Kidney capillary endothelial cell (primary cell): ENCODE measurements around the gene PITRM1.

Source experiments
- DNase-seq: peaks from one replicate; pipeline ENCODE4 v3.0.0-alpha.2; 2018; ENCODE audit warnings: low spot score

Gene PITRM1

GRCh38 chr10:3166496-3167290 lies 5.9 kb downstream of the PITRM1 start:
- no peak for DNase-seq

GRCh38 chr10:3165196-3165595 lies 7.4 kb downstream of the PITRM1 start:
- DNase-seq: no peak

GRCh38 chr10:3163879-3164278 lies 8.7 kb downstream of the PITRM1 start:
- DNase-seq: no peak

DNA sequence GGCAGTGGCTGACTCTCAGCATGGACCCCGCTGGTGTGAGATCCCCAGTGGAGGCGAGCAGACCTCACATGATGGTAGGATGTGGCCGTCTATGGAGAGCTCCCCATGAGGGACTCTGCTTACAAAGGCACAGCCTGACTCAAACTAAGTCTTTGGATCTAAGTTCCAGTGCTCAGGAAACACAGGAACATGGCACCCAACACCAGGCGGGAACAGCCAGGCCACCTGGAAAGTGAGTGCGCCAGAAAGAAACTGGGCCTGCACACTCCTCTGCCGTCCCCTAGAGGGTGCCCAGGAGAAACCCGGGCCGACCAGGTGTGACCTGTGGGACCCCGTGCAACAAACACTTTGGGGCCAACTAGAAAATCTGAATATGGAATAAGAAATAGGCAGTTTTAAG lies 10.0 kb downstream of the PITRM1 start:
- no peak for DNase-seq

DNA sequence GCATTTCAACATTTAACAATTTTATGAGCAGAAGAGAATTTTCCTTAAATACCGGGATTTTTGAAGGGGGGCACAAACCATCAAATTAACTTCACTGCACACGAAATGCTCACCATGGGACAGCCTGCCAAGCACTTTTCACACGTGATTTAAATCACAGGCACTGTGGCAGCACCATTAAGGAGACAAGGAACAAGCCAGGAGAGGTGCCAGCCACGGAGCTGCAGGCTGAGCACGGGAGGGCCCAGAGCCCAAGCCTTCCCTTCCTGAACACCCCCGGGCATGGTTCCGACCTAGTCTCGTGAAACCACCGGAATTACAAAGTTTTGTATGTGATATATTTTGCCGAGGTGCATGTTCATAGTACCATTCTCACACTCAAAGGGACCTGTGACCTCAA lies 13.4 kb downstream of the PITRM1 start:
- DNase-seq: no peak

DNA sequence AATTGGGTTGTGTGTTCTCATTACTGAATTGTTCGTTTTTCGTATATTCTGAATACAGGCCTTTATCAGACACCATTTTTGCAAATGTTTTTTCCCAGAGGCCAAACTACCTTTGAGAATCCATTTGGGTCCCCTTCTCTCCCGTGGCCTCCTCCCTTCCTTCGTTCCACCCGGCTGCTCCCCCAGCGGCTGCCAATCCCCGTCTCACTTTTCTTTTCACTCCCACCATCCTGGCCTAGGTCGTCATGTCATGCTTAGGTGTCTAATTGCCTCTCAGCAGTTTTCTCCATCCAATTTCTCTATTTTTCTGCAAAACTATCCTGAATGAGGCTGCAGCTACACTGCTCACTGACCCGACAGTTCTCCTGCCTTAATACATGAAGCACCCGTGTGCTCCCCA lies 17.9 kb downstream of the PITRM1 start:
- DNase-seq: no peak

DNA sequence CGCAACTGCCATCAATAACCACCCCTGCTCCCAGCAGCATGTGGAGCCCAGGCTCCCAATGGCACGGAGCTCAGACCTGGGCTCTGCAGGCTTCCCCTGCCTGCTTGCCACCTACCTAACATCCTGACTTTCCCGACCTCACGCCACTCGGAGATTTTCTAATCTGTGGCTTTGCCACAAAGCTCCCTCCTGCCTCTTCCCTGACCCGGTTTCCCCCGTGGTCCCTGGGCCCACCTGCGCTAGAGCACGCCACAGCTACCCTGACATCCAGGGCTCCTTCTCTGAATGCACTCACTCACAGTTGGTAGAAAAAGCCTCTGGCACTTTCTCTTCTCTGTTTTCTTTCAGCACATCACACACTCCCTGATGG lies 20.0 kb downstream of the PITRM1 start:
- no peak for DNase-seq

- no peak for DNase-seq
Observed at GRCh38 chr10:3151889-3152565, 20.6 kb downstream of the PITRM1 start.

DNA sequence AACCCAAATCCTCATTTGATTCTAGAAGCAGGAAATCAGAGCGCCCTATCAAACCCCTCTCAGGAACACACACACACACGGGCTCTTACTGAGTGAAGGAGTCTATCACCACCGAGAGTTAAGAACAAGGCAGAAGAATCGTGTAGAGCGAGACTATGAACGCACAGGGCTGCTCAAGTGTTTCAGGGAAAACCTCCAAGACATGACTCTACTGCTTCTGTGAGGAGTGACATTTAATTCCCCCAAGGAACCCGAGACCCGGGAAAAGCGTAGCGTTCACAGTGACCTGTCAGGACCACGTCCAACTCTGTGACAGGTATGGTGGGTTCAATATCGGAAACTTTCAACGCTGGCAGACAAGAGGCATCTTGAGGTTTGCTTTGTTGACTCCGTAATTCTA lies 21.6 kb downstream of the PITRM1 start:
- DNase-seq: no peak

GRCh38 chr10:3150366-3150765 lies 22.2 kb downstream of the PITRM1 start:
- DNase-seq: no peak

- no peak for DNase-seq
Observed at GRCh38 chr10:3149918-3150317, 22.7 kb downstream of the PITRM1 start.

- no peak for DNase-seq
Observed at GRCh38 chr10:3148994-3149393, 23.6 kb downstream of the PITRM1 start.

DNA sequence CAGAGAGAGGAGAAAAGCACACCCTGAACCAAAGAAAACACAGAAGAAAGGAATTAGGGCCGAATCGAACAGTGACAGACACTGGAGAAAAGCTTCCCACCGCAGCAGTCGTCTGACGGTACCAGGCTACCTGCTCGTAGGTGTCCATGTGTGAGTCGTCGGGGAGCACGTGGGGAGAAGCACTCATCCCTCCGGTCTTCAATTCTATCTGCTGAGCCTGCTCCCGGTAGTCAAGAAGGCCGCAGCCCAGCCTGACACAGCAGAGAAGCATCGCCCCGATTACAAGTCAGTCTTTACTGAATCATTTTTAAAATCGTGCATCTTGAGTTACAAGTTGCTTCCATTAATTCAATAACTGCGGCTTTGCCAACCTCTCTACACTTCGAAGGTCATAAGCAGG lies 24.5 kb downstream of the PITRM1 start:
- no peak for DNase-seq

DNA sequence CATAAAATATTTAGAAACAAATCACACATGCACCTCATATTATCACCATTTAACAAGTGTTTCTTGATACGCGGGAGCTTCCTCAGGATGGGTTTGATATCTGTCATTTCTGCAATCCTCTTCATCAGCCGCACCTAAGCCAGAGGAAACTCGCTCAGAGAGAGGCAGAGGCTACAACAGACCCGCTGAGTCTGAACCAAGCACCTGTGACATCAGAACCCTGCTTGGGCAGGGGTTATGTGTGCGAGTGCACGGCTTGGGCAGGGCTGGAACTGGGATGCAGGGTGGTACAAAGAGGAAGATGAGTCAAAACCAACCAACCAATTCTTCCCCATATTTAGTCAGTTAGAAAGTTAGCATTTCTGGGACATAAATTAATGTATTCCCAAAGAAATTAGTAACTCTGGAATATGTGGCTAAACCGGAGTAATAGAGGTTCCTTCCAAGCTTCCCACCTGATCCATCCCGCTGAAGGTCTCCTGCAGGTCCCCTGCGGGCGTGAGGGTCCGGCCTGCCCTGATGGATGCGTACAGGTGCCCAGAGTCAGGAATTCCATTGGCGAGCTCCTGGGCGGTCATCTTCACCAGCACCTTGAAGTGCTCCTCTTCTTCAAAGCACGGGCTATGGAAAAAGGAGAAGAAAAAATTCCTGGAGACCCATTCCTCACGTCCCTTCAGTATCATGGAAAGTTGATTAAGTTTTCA lies 25.3 kb downstream of the PITRM1 start:
- DNase-seq: no peak

DNA sequence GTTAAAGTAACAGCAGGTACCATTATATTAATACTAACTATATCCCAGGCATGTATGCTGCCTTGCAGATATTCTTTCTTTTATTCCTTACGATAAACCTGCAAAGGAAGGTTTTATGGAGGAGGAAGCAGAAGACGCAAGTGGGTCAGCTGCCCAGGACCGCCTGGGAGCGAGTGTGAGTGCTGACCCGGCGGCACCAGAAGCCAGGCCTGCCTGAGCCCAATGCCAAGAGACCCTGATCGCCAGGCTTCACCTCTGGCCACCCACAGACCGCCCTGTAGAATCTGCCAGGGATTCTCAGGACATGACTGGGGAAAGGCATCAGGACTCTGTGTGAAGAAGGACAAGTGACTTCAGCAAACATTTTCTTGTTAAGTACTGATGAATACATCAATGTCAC lies 26.3 kb downstream of the PITRM1 start:
- DNase-seq: no peak

DNA sequence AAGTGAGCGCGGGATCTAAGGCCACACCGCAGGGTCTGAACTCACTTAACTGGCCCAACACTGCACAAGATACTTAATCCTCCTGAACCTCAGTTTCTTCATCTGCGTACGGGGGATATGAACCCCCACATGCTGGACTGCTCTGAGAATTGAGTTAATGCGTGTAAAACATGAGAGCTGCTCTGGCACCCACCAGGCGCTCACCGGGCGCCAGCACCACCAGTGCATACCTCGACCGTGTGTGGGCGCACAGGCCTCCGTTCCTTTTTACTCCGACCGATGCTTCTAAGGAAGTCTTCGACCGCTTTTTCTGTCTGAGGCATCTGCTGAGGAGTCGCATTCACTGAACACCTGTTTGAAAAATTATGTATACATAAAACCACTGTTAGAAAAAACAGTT lies 27.2 kb downstream of the PITRM1 start:
- no peak for DNase-seq

GRCh38 chr10:3143791-3144434 lies 28.7 kb downstream of the PITRM1 start:
- no peak for DNase-seq

DNA sequence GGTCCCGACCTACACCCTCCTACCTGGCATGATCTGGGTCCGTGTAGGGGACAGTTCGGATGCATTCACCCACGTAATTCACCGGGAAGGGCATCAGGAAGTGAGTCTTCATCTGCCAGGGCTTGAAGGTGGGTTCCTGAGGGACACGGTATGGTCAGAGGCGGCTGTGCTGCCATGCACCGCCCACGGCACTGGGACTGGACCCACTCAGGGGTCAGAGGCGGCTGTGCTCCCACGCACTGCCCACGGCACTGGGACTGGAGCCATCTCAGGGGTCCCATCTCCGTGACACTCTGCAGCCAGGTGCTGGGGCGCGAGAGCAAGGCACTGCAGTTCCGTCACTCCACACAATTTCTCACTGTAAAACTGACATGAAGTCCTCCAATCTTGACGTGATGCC lies 29.2 kb downstream of the PITRM1 start:
- DNase-seq: no peak

GRCh38 chr10:3142146-3142875 lies 30.3 kb downstream of the PITRM1 start:
- no peak for DNase-seq

DNA sequence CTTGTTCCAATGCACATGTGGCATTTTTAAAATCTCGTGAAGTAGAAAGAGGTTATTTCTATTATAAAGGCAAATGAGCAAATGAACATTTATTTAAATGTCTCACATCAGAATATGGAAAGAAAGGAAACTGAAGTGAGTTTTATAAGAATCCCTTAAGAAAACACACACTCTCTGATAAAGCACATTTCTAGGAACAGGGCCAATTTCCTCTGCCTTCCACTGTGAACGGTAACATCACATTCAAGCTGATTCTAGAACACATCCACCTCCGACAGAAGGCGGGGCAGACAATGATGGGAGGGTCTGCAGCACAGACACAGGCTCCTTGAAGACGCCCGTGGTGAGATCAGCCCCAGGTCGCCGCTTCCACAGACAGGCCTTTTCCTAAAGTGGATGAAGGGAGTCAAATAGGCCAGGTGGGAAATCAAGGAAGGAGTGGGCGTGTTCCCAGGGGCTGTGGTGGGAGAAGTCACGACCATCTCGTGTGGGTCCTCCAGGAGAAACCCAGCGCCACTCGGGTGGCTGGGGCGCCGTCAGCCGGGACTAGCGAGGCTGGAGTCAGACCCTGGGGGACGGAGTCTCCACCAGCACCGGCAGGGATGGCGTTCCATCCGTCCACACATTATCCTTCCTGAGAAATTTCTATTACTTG lies 31.1 kb downstream of the PITRM1 start:
- DNase-seq: no peak

DNA sequence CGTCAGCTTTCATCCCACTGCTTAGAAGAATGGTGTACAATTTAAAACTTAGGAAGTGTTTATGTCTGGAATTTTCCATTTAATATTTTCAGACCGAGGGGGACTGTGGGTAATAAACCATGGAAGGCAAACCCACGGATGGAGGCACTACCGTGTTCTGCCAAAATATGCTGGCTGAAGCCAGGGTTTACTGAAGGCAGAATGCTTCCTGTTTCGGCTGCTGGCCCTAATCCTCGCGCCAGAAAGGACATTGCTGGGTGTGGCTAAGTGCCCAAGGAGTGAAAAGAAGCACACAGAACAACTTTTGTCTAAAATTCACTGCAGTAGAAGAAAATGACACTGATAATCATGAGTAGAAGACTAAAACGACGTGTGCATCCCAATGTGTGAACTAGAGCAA lies 32.3 kb downstream of the PITRM1 start:
- no peak for DNase-seq
